Measurements from ENCODE around the gene JPH3. TPM values are rescaled to one million over a fixed set of nuclear protein-coding genes. Genes with fewer than 3 reads are reported as not detected.
"Not testable (repeated sequence)": the region's sequence is repeated elsewhere in the genome, so short reads cannot be mapped to it uniquely, and the experiment has no call there.

Gene JPH3
- total and polyA plus RNA-seq, 7 donors, result under 0.01 to 1.4 (median 0.73) TPM; not detected in 1

- intact Hi-C loops (cut with DNase I), result no loop called here
- 68 to 79% methylated on average over 11 of the region's 11 CpGs for WGBS, 2 donors
These were observed 30.5 kb upstream of the JPH3 start for GRCh38 chr16:87571868-87572244.

GRCh38 chr16:87572959-87573358 is 29.3 kb upstream of the JPH3 start:
- WGBS, 2 donors, result 68 to 74% methylated on average over 6 of the region's 6 CpGs
- Histone ChIP-seq H3K9me3 (no peaks in the 10 kb centered on the region), H3K27ac (no peak overlapping the region), H3K4me3 (no peak overlapping the region), H3K27me3 (no peaks in the 10 kb centered on the region), H3K36me3 (no peaks in the 10 kb centered on the region), H3K4me1 (peaks cover 0 to 17% (median 13%) of the 10 kb centered on the region in 4 donors)
- intact Hi-C loops (cut with DNase I), result no loop called here
- TF ChIP-seq EP300 (IDR thresholded peaks at IDR 0.05) (no peak), POLR2A (IDR thresholded peaks at IDR 0.05) (no peak), POLR2AphosphoS5 (IDR thresholded peaks at IDR 0.05) (no peak), CTCF (IDR thresholded peaks at IDR 0.05) (no peak)
- DNase-seq, result no peak

More at GRCh38 chr16:87571868-87572244, 30.5 kb upstream of the JPH3 start:
- no peak for TF ChIP-seq POLR2AphosphoS5 (IDR thresholded peaks at IDR 0.05)
- no peak for TF ChIP-seq POLR2A (IDR thresholded peaks at IDR 0.05)
- no peak for TF ChIP-seq EP300 (IDR thresholded peaks at IDR 0.05)
- no peak for TF ChIP-seq CTCF (IDR thresholded peaks at IDR 0.05)
- Histone ChIP-seq H3K27me3 (no peaks in the 10 kb centered on the region), H3K4me1 (peaks cover 0 to 17% (median 13%) of the 10 kb centered on the region in 4 donors), H3K36me3 (no peaks in the 10 kb centered on the region), H3K9me3 (no peaks in the 10 kb centered on the region), H3K4me3 (no peak overlapping the region), H3K27ac (peak overlapping the region in 3 of 4 donors; percentile 7 to 49 (median 21))
- DNase-seq, result no peak

- intact Hi-C loops (cut with DNase I), result no loop called here
- peaks cover 0 to 17% (median 13%) of the 10 kb centered on the region in 4 donors for H3K4me1 ChIP-seq
- H3K27me3 ChIP-seq, result no peaks in the 10 kb centered on the region
- H3K36me3 ChIP-seq, result no peaks in the 10 kb centered on the region
- H3K27ac ChIP-seq, result no peak overlapping the region
- 51 to 56% methylated on average over 13 of the region's 13 CpGs for WGBS, 2 donors
- TF ChIP-seq EP300 (IDR thresholded peaks at IDR 0.05) (no peak), POLR2AphosphoS5 (IDR thresholded peaks at IDR 0.05) (no peak), CTCF (IDR thresholded peaks at IDR 0.05) (no peak), POLR2A (IDR thresholded peaks at IDR 0.05) (no peak)
- DNase-seq, result no peak
- no peak overlapping the region for H3K4me3 ChIP-seq
- H3K9me3 ChIP-seq, result no peaks in the 10 kb centered on the region
These were observed 27.1 kb upstream of the JPH3 start for GRCh38 chr16:87575027-87575804.

- Histone ChIP-seq H3K27me3 (no peaks in the 10 kb centered on the region), H3K9me3 (no peaks in the 10 kb centered on the region), H3K27ac (no peak overlapping the region), H3K4me1 (peaks cover 0 to 16% (median 10%) of the 10 kb centered on the region in 4 donors), H3K36me3 (no peaks in the 10 kb centered on the region), H3K4me3 (no peak overlapping the region)
- intact Hi-C loops (cut with DNase I), result no loop called here
- DNase-seq, result no peak
- TF ChIP-seq CTCF (IDR thresholded peaks at IDR 0.05) (no peak), POLR2A (IDR thresholded peaks at IDR 0.05) (no peak), POLR2AphosphoS5 (IDR thresholded peaks at IDR 0.05) (no peak), EP300 (IDR thresholded peaks at IDR 0.05) (no peak)
- WGBS, 2 donors, result 53 to 61% methylated on average over 16 of the region's 16 CpGs
These were observed 26.1 kb upstream of the JPH3 start for GRCh38 chr16:87576171-87576570.

GRCh38 chr16:87578142-87578930 is 24.0 kb upstream of the JPH3 start:
- H3K4me3 ChIP-seq; H3K27ac ChIP-seq; intact Hi-C loops (cut with DNase I); DNase-seq; H3K36me3 ChIP-seq; H3K9me3 ChIP-seq; H3K27me3 ChIP-seq: not testable (repeated sequence)
- peaks cover 0 to 26% (median 23%) of the 10 kb centered on the region in 4 donors for H3K4me1 ChIP-seq
- 83 to 87% methylated on average over 16 of the region's 16 CpGs for WGBS, 2 donors

All from sigmoid colon (tissue), 7 donors.